Measurements from ENCODE around the gene STAC2.

GRCh38 chr17:39199820-39200069 lies 26.0 kb downstream of the STAC2 start:
- TF ChIP-seq CTCF (conservative IDR thresholded peaks at IDR 0.05; ENCODE audit: low read length) (no peak), EZH2phosphoT487 (IDR thresholded peaks at IDR 0.05; ENCODE audit: borderline replicate concordance, low read depth, low read length) (no peak)

Data from OCI-LY7 (cell line).